ENCODE results near the gene FNDC7.
"Not testable (repeated sequence)": the region's sequence is repeated elsewhere in the genome, so short reads cannot be mapped to it uniquely, and the experiment has no call there.

Gene FNDC7, protein sequence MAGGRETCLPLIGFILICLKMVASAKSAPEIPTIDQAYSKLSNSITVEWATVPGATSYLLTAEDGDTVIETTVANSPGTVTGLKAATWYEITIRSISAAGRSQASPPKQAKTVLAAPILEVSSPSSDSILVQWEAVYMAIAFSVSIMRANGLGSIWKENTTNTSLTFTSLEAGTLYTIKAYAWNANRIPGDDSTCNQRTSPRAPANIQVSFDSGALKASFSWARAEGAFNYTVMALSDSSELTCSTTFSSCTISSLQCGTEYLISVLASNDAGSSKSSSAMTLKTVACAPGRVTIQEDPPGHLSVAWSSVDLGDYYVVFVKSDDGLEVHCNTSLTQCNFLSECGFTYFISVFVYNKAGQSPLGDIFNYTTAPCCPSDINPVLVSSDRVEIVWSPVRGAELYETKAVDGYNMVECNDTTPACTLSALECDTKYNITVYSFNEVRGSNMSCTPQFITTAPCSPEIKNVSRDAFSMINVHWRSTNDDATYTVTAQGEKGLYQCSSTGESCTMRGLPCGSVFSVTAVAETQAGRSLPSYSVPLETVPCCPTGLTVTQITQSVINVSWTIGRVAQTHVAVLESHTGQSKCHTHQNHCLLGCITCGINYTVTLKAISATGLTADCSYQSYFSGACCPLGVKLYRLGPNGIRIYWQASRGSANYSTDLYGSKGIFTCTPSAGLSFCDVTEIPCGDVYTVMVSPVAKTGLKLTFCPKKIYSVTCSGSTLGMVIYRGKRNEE

DNA sequence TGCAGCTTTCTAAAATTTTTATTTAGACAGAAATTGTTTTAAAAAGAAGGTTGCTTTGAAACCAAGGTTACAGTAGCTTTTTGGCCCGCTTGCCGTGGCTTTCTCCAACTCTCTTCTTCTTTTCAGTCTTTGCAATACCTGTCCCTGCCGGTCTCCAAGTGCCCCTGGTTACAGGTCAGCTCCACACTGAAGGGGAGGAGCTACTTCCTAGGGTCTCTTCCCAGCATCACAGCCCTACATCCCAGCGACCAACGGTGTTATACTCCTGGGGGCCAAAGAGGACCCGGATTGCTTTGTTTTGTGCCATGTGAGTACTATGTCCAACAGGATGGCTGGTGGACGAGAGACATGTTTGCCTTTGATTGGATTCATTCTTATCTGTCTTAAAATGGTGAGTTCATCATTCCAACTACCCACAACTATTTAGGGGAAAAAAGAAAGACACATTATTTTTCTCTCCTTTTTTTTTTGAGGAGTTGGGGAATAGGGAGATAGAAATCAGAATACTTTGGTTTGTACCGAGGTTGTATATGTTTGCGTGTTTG lies at the start of gene FNDC7:
Gene FNDC7 (plus strand): TSS at position 303 of the 545 bp plus-strand sequence. CDS start 26 bp downstream, at position 329.
- DNase-seq (ENCODE audit: low read depth in 2 of 2), result no peak

DNA sequence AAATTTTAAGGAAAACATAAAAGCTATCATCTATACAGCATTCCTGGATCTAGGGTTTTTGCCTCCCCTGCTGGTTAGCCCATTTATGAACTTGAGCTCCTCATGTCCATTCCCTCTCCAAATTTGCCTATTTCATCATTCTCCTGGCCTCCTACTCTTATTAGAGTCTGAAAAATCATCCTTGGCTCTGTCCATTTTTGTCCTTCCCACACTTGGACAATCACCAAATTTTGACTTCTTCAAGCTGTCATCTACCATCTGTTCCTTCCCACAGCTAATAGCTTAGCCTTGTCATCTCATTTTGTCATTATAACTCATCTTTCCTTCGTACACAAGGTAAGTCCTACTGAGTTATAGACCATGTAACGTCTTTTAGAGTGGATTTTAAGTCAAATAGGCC lies 49.6 kb upstream of the FNDC7 start:
- DNase-seq (ENCODE audit: low read depth in 2 of 2), result no peak

DNA sequence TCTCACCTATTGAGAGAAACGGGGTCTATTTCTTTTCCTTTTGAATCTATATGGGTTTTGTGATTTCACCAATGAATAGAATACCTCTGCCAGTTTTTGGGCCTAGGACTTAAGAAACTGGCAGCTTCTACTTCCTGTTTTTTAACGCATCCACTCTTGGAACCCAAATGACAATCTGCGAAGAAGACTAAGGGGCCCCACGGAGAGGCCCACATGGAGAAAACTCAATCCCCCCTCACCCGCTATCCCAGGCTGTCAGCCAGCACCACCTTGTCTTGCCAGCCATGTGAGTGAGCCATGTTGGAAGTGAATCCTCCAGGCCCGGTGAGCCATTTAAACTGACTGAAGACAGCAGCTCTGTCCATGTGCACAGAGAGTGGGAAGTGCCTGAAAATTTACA lies 48.2 kb upstream of the FNDC7 start:
- no peak for DNase-seq (ENCODE audit: low read depth in 2 of 2)

DNA sequence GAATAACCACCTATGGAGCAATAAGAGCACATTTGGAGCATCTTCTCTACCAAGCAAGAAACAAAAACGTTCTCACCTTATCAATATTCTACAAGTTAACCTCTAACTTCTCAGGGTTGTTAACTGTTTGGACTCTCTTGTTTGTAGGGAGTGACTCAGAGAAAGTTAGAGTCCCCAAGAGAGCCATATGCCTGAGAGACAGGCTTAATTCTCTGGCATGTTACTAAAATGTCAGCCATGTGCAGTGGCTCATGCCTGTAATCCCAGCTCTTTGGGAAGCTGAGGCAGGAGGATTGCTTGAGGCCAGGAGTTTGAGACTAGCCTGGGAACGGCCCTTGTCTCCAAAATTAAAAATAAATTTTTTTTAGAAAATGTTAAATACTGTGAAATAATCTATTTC lies 47.6 kb upstream of the FNDC7 start:
- no peak for DNase-seq (ENCODE audit: low read depth in 2 of 2)

DNA sequence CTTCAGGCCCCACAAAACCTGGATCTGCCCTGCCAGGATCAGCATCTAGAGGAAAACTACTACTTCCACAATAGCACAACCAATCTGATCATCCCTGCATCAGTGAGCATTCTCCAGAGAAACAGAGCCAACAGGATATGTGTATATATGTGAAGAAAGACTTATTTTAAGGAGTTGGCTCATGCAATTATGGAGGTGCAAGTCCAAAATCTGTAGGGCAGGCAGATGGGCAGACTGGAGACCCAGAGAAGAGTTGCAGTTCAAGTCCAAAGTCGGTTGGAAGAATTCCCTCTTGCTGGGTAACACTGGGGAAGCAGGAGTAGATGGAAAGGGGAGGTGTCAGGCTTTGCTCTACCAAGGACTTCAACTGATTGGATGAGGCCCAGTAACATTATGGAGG lies 46.9 kb upstream of the FNDC7 start:
- DNase-seq (ENCODE audit: low read depth in 2 of 2), result no peak

DNA sequence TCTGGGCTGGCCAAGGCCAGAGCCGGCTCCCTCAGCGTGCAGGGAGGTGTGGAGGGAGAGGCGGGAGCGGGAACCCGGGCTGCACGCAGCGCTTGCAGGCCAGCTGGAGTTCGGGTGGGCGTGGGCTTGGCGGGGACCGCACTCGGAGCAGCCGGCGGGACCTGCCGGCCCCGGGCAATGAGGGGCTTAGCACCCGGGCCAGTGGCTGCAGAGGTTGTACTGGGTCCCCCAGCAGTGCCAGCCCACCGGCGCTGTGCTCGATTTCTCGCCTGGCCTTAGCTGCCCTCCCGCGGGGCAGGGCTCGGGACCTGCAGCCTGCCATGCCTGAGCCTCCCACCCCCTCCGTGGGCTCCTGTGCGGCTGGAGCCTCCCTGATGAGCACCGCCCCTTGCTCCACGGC lies 45.3 kb upstream of the FNDC7 start:
- DNase-seq (ENCODE audit: low read depth in 2 of 2), result not testable (repeated sequence)

DNA sequence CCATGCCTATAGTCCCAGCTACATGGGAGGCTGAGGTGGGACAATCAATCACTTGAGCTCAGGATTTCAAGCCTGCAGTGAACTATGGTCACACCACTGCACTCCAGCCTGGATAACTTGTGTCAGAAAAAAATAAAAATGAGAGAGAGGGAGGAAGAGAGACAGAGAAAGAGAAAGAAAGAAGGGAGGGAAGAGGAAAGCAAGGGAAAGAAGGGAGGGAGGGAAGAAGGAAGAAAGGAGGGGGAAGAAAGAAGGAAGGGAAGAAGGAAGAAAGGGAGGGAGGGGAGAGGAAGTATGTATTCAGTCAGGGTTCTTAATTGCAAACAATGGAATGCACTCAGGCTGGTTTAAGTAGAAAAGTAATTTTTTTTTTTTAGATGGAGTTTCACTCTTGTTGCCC lies 43.9 kb upstream of the FNDC7 start:
- DNase-seq (ENCODE audit: low read depth in 2 of 2), result no peak

DNA sequence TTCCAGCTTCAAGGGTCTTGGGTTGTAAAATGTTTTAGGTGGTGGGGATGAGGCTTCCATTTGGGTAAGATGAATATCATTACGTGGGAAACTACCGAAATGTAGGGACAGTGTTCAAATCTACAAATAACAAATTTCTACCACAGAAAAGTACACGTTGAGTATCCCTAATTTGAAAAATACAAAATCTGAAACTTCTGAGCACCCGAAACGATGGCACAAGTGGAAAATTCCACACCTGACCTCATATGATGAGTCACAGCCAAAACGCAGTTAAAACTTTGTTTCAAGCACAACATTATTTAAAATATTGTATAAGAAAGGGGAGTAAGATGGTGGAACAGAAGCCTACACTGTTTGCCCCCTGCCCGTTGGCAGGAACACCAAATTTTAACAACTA lies 43.0 kb upstream of the FNDC7 start:
- no peak for DNase-seq (ENCODE audit: low read depth in 2 of 2)

DNA sequence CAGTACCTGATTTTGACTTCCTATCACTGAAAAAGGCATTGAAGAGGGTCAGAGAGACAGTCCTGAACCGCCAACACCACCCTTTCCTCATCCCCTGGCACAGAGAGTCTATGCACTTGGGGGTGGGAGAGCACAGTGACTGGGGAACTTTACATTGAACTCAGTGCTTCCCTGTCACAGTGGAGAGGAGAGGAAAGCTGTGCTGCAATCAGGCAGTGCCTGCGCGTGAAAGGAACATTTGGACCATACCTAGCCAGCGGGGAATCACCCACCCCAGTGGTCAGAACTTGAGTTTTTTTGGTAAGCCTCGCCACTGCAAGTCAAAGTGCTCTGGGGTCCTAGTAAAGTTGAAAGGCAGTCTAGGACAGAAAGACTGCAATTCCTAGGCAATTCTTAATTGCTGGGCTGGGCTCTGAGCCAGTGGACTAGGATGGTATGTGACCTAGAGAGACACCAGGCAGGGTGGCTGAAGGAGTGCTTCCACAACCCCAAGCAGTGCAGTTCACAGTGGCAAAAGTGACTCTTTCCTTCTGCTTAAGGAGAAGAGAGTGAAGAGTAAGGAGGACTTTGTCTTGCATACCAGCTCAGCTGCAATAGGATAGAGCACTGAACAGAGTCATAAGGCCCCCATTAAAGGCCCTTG lies 42.5 kb upstream of the FNDC7 start:
- no peak for DNase-seq (ENCODE audit: low read depth in 2 of 2)

DNA sequence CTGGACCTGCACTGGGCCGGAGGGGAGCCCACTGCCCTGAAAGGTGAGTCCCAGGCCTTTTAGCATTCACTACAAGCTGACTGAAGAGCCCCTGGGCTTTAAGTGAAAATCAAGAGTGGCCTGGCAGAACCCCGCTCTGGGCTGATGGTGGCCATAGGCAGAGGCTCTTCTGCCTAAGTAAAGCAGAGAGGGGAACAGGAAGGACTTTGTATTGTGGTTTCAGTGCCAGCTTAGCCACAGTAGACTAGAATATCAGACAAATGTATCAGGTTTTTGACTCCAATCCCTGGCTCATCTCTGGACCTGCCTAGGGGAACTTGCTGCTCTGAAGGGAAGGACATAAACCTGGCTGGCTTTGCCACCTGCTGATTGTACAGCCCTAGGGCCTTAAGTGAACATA lies 41.6 kb upstream of the FNDC7 start:
- no peak for DNase-seq (ENCODE audit: low read depth in 2 of 2)

DNA sequence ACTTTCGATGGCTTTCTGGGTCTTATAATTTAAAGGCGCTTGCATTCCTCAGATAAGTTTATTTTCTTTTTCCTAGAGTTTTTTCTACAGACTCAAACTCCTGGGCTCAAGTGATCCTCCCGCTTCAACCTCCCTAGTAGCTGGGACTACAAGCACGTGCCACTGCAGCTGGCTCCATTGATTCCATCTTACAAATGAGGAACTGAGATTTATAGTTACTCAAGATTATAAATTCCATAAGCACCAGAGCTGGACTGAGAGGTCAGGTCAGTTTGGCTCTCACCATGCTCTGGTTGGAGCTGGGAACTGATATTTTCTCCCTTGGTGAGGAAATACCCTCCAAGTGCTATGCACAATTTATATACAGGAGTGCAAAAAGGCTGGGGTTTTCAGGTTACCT lies 34.0 kb upstream of the FNDC7 start:
- DNase-seq (ENCODE audit: low read depth in 2 of 2), result no peak

DNA sequence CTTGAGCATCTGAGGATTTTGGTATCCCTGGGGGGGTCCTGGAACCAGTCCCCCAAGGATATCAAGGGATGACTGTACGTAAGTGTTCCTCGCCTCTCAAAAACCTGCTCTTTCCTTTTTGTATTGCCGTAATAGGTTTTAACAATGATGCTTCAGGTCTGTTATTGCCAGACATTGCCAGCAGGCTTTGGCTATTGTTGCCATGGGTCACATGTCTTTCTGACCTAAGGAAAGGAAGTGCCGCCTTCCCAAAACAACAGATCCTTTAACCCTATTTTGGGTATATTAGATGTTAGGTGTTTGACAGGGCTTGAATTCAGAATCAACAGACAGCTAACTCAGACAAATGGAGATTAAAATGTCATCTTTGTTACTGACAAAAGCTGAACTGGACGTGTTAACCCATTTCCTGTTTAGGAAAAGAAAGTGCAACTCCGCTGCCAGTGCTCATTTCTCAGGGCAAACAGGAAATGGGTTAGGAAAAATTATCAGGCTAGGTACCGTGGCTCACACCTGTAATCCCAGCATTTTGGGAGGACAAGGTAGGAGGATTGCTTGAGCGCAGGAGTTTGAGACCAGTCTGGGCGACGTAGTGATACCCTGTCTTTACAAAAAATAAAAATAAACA lies 33.0 kb upstream of the FNDC7 start:
- no peak for DNase-seq (ENCODE audit: low read depth in 2 of 2)

DNA sequence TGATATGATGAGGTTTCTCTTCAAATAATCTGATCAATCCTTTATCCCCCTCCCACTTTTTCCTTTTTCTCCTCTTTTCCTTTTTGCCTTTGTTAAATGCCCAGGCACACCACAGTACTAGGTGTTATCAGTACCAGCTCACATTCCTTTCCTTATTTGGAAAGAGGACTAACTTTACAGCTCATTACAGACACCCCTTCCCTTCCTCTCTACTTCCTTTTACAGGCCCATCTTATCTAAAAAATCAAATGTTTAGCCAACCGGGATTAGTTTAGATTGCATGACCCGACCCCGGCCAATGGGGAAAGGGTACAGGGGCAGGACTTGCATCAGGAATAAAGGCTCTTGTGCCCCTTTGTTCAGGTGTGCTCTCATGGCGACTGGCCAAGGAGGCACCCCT lies 31.0 kb upstream of the FNDC7 start:
- not testable (repeated sequence) for DNase-seq (ENCODE audit: low read depth in 2 of 2)

DNA sequence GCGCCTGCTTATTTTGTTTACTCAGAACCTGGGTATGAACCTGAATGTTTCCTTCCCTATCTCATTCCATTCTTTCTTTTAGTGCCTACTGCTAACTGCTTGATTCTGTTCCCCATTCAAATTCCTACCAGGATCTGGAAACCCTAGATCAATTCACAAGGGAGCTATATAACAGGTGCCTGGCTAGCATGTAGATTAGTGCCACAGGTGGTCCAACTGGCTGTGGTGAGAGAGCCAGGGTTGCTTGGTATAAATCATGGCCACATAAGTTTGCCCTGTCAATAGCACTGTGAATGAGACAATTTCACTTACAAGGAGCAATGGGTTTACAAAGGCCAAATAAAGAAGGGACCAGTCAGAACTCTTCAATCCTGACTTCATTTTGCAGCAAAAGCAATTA lies 27.2 kb upstream of the FNDC7 start:
- DNase-seq (ENCODE audit: low read depth in 2 of 2), result no peak

DNA sequence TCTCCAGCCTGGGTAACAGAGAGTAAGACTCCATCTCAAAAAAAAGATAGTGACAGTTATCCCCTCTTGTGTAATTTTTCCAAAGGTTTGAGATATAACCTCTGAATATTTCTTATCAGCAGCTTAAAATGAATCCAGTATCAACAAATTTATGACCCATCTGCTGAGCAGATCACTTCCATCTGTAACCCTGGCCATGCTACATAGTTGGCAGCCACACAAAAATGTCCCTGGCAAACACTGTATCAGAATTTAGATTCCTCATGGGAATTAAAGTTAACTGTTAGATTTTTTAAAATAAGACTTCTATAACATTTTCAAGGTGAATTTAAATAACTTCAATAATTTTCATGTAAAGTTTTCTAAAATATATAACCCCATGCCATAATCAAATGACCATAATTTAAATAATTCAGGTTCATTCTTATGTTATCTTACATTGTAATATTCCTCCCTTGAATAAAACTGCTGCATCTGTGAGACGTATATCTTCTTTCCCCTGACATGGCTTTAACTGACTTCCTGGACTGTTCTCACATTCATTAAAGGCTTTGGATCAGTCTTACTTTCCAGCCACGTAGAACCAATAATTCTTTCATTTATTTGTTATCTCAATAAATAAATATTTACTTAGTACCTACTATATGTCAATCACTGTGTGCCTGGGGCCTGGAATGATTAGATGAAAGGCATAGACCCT lies 25.9 kb upstream of the FNDC7 start:
- DNase-seq (ENCODE audit: low read depth in 2 of 2), result no peak

DNA sequence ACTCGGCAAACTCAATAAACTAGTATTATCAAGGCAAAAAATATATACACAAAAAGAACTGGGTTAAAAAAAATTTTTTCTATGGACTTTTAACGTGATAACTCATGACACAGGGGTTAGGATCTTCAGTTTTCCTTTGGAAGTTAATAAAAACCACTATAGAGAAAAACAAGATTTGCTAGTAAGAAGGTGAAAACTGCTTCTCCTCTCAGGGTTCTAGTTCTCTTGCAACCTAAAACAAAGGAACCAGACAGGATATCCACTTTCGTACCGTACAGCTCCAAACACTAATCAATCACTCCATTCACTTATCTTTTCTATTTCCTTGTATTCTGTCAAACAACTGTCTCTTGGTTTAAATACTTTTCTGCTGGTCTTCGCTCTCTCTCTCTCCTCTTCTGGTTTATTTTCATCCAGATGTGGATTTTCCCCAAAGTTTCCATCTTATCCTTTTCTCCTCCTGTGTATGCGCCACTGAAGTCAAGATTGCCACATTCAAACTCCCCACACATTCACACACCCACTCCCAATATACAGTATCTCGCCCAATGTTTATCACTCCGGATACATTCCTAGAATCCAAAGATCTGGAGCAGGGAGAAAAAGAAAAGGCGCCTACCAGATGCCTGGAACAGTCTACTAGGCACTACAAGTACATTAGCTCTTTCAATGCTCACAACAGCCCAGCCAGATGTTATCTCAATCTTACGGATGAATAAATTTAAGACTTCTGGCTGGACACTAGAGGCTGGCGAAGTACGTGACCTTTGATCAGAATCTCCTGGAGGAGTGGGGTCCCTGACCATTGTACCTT lies 21.4 kb upstream of the FNDC7 start:
- DNase-seq (ENCODE audit: low read depth in 2 of 2), result no peak

DNA sequence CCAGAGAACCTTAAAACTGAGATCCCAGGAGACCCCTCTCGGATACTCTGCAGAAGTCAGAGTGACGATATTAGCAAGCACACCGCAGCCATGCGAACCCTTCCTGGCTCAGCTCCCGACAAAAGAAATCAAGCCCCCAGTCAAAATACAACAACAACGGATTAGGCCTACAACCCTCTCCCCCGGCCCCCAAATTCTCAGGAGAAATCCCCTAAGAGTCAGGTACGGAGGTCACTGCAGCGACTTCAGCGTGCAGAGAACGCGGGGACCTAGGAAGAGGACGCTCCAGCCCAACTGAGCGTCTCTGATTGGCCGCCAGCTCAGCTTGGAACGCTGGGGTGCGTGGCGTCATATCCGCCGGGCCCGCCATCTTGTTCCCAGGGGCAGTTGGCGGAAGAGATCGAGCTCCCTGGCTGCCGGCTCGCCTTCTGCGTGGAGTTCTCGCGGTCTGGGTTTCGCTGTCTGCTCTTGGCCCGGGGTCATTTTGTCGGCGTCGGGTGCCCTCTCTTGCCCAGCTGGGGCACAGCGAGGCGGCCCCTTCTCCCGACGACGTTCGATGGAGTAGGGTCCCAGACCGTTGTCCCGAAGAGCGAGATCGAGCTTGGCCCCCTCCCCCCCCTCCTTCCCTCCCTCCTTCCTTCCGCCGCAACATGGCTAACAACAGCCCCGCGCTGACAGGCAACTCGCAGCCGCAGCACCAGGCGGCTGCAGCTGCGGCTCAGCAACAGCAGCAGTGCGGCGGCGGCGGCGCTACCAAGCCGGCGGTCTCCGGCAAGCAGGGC lies 20.6 kb upstream of the FNDC7 start, which contains the start of gene PRPF38B:
Gene PRPF38B (plus strand): TSS at position 369 of the 782 bp plus-strand sequence. CDS start 282 bp downstream, at position 651.
- DNase-seq (ENCODE audit: low read depth in 2 of 2), result peak; percentile 87 to 88

DNA sequence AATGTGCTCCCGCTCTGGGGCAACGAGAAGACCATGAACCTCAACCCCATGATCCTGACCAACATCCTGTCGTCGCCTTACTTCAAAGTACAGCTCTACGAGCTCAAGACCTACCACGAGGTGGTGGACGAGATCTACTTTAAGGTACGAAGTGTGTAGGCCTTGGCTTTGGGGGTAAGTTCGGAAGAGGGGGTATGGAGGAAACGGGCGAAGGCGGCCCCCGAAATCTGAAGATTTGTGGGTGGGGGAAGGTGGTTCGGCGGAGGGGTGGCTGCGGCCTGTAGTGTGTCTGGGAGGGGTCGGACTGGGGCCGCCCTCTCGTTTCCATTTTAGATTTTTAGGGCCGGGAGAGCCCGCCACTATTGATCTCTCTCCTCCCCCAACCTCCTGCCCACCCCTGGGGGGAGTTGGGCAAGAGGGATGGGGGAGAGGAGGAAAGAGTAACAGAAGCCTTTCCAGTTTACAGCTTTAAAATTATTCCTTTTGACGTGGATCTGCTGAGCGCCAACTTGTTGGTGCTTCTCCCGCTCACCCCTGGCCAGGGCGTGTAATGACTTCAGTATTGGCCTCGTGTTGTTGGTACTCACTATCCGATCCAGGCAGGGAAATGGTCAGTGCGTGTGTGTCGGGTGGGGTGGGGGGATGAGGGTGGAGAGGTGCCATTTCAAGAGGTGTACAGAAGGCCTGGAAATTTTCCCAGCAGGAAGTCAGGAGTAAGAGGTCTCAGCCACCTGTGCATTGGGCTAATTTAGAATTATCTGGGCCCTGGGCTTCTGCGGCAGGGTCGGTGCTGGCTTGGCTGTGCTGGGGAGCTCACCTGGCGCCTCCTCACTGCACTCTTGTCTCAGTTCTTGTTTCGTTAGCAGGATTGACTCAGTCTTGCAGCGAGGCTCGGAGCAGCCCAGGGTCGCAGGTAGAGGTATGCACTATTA lies 19.7 kb upstream of the FNDC7 start:
- peak; percentile 58 for DNase-seq (ENCODE audit: low read depth in 2 of 2)

Data from activated CD8-positive, alpha-beta memory T cell treated with anti-CD3 and anti-CD28 coated beads for 4 hours (primary cell).